ENCODE results near the gene C11orf65.

Gene C11orf65

GRCh38 chr11:108370315-108370714 lies 97.0 kb downstream of the C11orf65 start:
- CTCF ChIA-PET, result interaction anchor here (0.6 to 0.7 kb wide), 2 partner anchors 71 to 282 kb away, joined by 3 to 5 read pairs; no protein-coding TSS in a partner anchor
- no peak for TF ChIP-seq ZNF169 (tag by site-specific recombination; IDR thresholded peaks at IDR 0.05)
- TF ChIP-seq ZNF501 (tag by site-specific recombination; IDR thresholded peaks at IDR 0.05), result no peak
- no peak for TF ChIP-seq ZNF624 (tag by site-specific recombination; IDR thresholded peaks at IDR 0.05)
- no peak for TF ChIP-seq ZNF660 (tag by site-specific recombination; IDR thresholded peaks at IDR 0.05)
- TF ChIP-seq ZNF324 (tag by site-specific recombination; IDR thresholded peaks at IDR 0.05), result no peak
- TF ChIP-seq HIC1 (tag by site-specific recombination; IDR thresholded peaks at IDR 0.05), result no peak
- TF ChIP-seq ZNF214 (tag by site-specific recombination; IDR thresholded peaks at IDR 0.05; ENCODE audit: borderline replicate concordance), result no peak
- TF ChIP-seq ZIC2 (tag by site-specific recombination; IDR thresholded peaks at IDR 0.05), result no peak
- TF ChIP-seq ZNF221 (tag by site-specific recombination; IDR thresholded peaks at IDR 0.05; ENCODE audit: borderline replicate concordance), result no peak
- TF ChIP-seq KLF17 (tag by site-specific recombination; IDR thresholded peaks at IDR 0.05), result no peak
- TF ChIP-seq ZNF544 (tag by site-specific recombination; IDR thresholded peaks at IDR 0.05), result no peak
- TF ChIP-seq TSHZ1 (tag by site-specific recombination; IDR thresholded peaks at IDR 0.05; ENCODE audit: borderline replicate concordance), result no peak
- POLR2A ChIA-PET, result no interaction called here
- Histone ChIP-seq H3K9me3 (ENCODE audit: control insufficient read depth, insufficient read depth, low read depth, low read length) (no peaks in the 10 kb centered on the region), H3K36me3 (ENCODE audit: control insufficient read depth in 2 of 2, insufficient read depth in 1 of 2, low read length in 2 of 2) (peaks cover 0 to 7% of the 10 kb centered on the region in 2 experiments; a peak in 1 of 3 replicates), H3K4me1 (ENCODE audit: control insufficient read depth, insufficient read depth, low read length) (no peaks in the 10 kb centered on the region), H3K27ac (ENCODE audit: extremely low read depth, low read depth, low read length) (no peak overlapping the region), H3K4me3 (ENCODE audit: low read depth, low read length) (no peak overlapping the region)

- ChIA-PET CTCF (interaction anchor here (0.9 kb wide), 1 partner anchor 24 kb away, joined by 5 read pairs; no protein-coding TSS in a partner anchor), POLR2A (no interaction called here)
- no peak overlapping the region for H3K4me3 ChIP-seq (ENCODE audit: low read depth, low read length)
- H3K36me3 ChIP-seq (ENCODE audit: control insufficient read depth in 2 of 2, insufficient read depth in 1 of 2, low read length in 2 of 2), result peaks cover 0 to 15% of the 10 kb centered on the region in 2 experiments; a peak in 1 of 3 replicates
- H3K4me1 ChIP-seq (ENCODE audit: control insufficient read depth, insufficient read depth, low read length), result no peaks in the 10 kb centered on the region
- H3K9me3 ChIP-seq (ENCODE audit: control insufficient read depth, insufficient read depth, low read depth, low read length), result no peaks in the 10 kb centered on the region
- H3K27ac ChIP-seq (ENCODE audit: extremely low read depth, low read depth, low read length), result no peak overlapping the region
- TF ChIP-seq ZNF510 (tag by site-specific recombination; IDR thresholded peaks at IDR 0.05; ENCODE audit: insufficient replicate concordance) (no peak), ZNF274 (IDR thresholded peaks at IDR 0.05; ENCODE audit: low read length) (no peak), ZNF274 (tag by site-specific recombination; IDR thresholded peaks at IDR 0.05; ENCODE audit: borderline replicate concordance) (no peak), ZNF169 (tag by site-specific recombination; IDR thresholded peaks at IDR 0.05) (no peak), ZNF18 (tag by site-specific recombination; IDR thresholded peaks at IDR 0.05) (no peak)
- TF ChIP-seq, protein P1, sequence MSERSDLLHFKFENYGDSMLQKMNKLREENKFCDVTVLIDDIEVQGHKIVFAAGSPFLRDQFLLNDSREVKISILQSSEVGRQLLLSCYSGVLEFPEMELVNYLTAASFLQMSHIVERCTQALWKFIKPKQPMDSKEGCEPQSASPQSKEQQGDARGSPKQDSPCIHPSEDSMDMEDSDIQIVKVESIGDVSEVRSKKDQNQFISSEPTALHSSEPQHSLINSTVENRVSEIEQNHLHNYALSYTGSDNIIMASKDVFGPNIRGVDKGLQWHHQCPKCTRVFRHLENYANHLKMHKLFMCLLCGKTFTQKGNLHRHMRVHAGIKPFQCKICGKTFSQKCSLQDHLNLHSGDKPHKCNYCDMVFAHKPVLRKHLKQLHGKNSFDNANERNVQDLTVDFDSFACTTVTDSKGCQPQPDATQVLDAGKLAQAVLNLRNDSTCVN (tag by site-specific recombination; optimal IDR thresholded peaks at IDR 0.05), result no peak
- TF ChIP-seq, protein P2, sequence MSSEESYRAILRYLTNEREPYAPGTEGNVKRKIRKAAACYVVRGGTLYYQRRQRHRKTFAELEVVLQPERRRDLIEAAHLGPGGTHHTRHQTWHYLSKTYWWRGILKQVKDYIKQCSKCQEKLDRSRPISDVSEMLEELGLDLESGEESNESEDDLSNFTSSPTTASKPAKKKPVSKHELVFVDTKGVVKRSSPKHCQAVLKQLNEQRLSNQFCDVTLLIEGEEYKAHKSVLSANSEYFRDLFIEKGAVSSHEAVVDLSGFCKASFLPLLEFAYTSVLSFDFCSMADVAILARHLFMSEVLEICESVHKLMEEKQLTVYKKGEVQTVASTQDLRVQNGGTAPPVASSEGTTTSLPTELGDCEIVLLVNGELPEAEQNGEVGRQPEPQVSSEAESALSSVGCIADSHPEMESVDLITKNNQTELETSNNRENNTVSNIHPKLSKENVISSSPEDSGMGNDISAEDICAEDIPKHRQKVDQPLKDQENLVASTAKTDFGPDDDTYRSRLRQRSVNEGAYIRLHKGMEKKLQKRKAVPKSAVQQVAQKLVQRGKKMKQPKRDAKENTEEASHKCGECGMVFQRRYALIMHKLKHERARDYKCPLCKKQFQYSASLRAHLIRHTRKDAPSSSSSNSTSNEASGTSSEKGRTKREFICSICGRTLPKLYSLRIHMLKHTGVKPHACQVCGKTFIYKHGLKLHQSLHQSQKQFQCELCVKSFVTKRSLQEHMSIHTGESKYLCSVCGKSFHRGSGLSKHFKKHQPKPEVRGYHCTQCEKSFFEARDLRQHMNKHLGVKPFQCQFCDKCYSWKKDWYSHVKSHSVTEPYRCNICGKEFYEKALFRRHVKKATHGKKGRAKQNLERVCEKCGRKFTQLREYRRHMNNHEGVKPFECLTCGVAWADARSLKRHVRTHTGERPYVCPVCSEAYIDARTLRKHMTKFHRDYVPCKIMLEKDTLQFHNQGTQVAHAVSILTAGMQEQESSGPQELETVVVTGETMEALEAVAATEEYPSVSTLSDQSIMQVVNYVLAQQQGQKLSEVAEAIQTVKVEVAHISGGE (tag by site-specific recombination; conservative IDR thresholded peaks at IDR 0.05; ENCODE audit: low read depth), result no peak
- TF ChIP-seq, protein P3, sequence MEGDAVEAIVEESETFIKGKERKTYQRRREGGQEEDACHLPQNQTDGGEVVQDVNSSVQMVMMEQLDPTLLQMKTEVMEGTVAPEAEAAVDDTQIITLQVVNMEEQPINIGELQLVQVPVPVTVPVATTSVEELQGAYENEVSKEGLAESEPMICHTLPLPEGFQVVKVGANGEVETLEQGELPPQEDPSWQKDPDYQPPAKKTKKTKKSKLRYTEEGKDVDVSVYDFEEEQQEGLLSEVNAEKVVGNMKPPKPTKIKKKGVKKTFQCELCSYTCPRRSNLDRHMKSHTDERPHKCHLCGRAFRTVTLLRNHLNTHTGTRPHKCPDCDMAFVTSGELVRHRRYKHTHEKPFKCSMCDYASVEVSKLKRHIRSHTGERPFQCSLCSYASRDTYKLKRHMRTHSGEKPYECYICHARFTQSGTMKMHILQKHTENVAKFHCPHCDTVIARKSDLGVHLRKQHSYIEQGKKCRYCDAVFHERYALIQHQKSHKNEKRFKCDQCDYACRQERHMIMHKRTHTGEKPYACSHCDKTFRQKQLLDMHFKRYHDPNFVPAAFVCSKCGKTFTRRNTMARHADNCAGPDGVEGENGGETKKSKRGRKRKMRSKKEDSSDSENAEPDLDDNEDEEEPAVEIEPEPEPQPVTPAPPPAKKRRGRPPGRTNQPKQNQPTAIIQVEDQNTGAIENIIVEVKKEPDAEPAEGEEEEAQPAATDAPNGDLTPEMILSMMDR (tag by site-specific recombination; IDR thresholded peaks at IDR 0.05), result no peak
Observed at GRCh38 chr11:108369064-108369463, 98.3 kb downstream of the C11orf65 start.

All from HEK293 (cell line).